HCT116 (cell line): Measurements from ENCODE around the gene DLG5. TPM values are rescaled to one million over a fixed set of nuclear protein-coding genes. Genes with fewer than 3 reads are reported as not detected.

Experiments
- ATAC-seq: fragments of 200-7000 bp; cut with Tn5 transposase; 2 replicates; pipeline ENCODE4 v1.9.1; 2020; ENCODE audit warnings: mild to moderate bottlenecking, moderate library complexity
- BruUV-seq: library from RNA; stranded (reverse); fragments of 400-500 nt; replicated peaks from 2 replicates; lab custom pipeline; 2021; lab: Mats Ljungman, UMichigan
- CTCF ChIA-PET: fragments of 300-600 bp; sonication (Branson Sonifier 250); formaldehyde crosslinking; loops from one replicate; lab custom pipeline; 2021; ENCODE audit warnings: antibody characterized with exemption; lab: Charles Lee
- POLR2A ChIA-PET: fragments of 300-600, 350-600 bp; sonication (Branson Sonifier 250); formaldehyde crosslinking; loops from one replicate; lab custom pipeline; 2021; ENCODE audit warnings: antibody characterized with exemption; lab: Charles Lee
- RAD21 ChIA-PET, 2 experiments: fragments of 300-600 bp; sonication (Branson Sonifier 250); formaldehyde crosslinking; loops; one replicate each; lab custom pipeline; 2023; ENCODE audit warnings: low total read pairs in 2 of 2; ENCODE audit not compliant: uncharacterized antibody in 2 of 2, unreplicated experiment in 2 of 2, low non-redundant PET in 1 of 2; lab: Charles Lee
- DNase-seq: peaks from one replicate; pipeline ENCODE4 v3.0.0-alpha.2; 2010; ENCODE audit warnings: low read depth, low spot score
- H2AFZ ChIP-seq: fragments of 200-600 bp; shearing (Covaris generic), sonication (generic); 2 replicates; pipeline ENCODE4 v1.6.1; 2017; ENCODE audit warnings: low read depth, mixed run types, mixed read lengths, antibody characterized with exemption, low read length; ENCODE audit not compliant: poor library complexity, severe bottlenecking
- H3K27ac ChIP-seq: 2 replicates; pipeline ENCODE4 v1.5.1; 2012; ENCODE audit warnings: low read depth, low read length
- H3K27me3 ChIP-seq: fragments of 200-600 bp; sonication (generic); 2 replicates; pipeline ENCODE4 v1.6.1; 2016; ENCODE audit warnings: mixed run types, low read length, mixed read lengths; ENCODE audit not compliant: insufficient read depth
- H3K36me3 ChIP-seq, 2 experiments: fragments of 200-500 bp in 1 of 2; fragments of 200-600 bp in 1 of 2; sonication (Bioruptor generic) in 1 of 2; sonication (generic) in 1 of 2; 2 replicates each; pipeline versions ENCODE4 v1.5.1 to v1.6.1; 2014 to 2016; ENCODE audit warnings: low read length in 2 of 2, inconsistent platforms in 1 of 2, mixed read lengths in 1 of 2, mixed run types in 1 of 2; ENCODE audit not compliant: insufficient read depth in 2 of 2, control insufficient read depth in 1 of 2
- H3K4me1 ChIP-seq, 2 experiments: fragments of 200-600 bp in 1 of 2; sonication (generic) in 1 of 2; 2 replicates each; pipeline versions ENCODE4 v1.5.1 to v1.6.1; 2012 to 2017; ENCODE audit warnings: low read length in 2 of 2, inconsistent platforms in 1 of 2, mild to moderate bottlenecking in 1 of 2, mixed read lengths in 1 of 2, mixed run types in 1 of 2, moderate library complexity in 1 of 2; ENCODE audit not compliant: insufficient read depth in 2 of 2, control insufficient read depth in 1 of 2
- H3K4me2 ChIP-seq: fragments of 200-600 bp; sonication (generic); 2 replicates; pipeline ENCODE4 v1.6.1; 2017; ENCODE audit warnings: mixed run types, low read length, mixed read lengths
- H3K4me3 ChIP-seq, 2 experiments: fragments of 200-600 bp in 1 of 2; sonication (generic) in 1 of 2; replicated peaks in 1 of 2; 2 replicates each; pipeline ENCODE4 v1.5.1; 2011 to 2016; ENCODE audit warnings: low read length in 2 of 2, control low read depth in 1 of 2, low read depth in 1 of 2, mild to moderate bottlenecking in 1 of 2, mixed read lengths in 1 of 2, mixed run types in 1 of 2
- H3K79me2 ChIP-seq: fragments of 200-600 bp; sonication (generic); 2 replicates; pipeline ENCODE4 v1.6.1; 2017; ENCODE audit warnings: mild to moderate bottlenecking, mixed run types, low read length, moderate library complexity, mixed read lengths; ENCODE audit not compliant: insufficient read depth
- H3K9ac ChIP-seq: fragments of 200-600 bp; sonication (generic); 2 replicates; pipeline ENCODE4 v1.6.1; 2016; ENCODE audit warnings: low read length, mixed read lengths
- H3K9me2 ChIP-seq: fragments of 200-600 bp; sonication (generic), shearing (Covaris generic); 2 replicates; pipeline ENCODE4 v1.6.1; 2017; ENCODE audit warnings: mixed run types, mild to moderate bottlenecking, moderate library complexity; ENCODE audit not compliant: insufficient read depth
- H3K9me3 ChIP-seq, 2 experiments: fragments of 200-500 bp in 1 of 2; fragments of 200-600 bp in 1 of 2; sonication (Bioruptor generic) in 1 of 2; sonication (generic) in 1 of 2; 2 replicates each; pipeline ENCODE4 v1.6.1; 2014 to 2017; ENCODE audit warnings: low read length in 2 of 2, mixed read lengths in 2 of 2, inconsistent platforms in 1 of 2, low read depth in 1 of 2, mild to moderate bottlenecking in 1 of 2, mixed run types in 1 of 2, moderate library complexity in 1 of 2; ENCODE audit not compliant: control insufficient read depth in 1 of 2, insufficient read depth in 1 of 2
- H4K20me1 ChIP-seq: fragments of 200-600 bp; sonication (generic), shearing (Covaris generic); 2 replicates; pipeline ENCODE4 v1.6.1; 2017; ENCODE audit warnings: mixed run types, mild to moderate bottlenecking, moderate library complexity; ENCODE audit not compliant: insufficient read depth
- CEBPB ChIP-seq: IDR thresholded peaks from 2 replicates; pipeline ENCODE4 v1.6.1; 2012; ENCODE audit warnings: low read depth
- EGR1 ChIP-seq: IDR thresholded peaks from 2 replicates; pipeline ENCODE4 v1.6.1; 2012; ENCODE audit warnings: low read depth
- EZH2 ChIP-seq: fragments of 200-600 bp; sonication (generic); IDR thresholded peaks from 2 replicates; pipeline ENCODE4 v1.6.1; 2017; ENCODE audit warnings: antibody characterized with exemption, mixed run types
- FOSL1 ChIP-seq: IDR thresholded peaks from 2 replicates; pipeline ENCODE4 v1.6.1; 2012; ENCODE audit warnings: low read depth
- JUND ChIP-seq: IDR thresholded peaks from 2 replicates; pipeline ENCODE4 v1.6.1; 2012
- SRF ChIP-seq: IDR thresholded peaks from 2 replicates; pipeline ENCODE4 v1.6.1; 2012; ENCODE audit warnings: low read depth
- YY1 ChIP-seq: IDR thresholded peaks from 2 replicates; pipeline ENCODE4 v1.6.1; 2011; ENCODE audit warnings: low read length, low read depth, moderate library complexity, mild to moderate bottlenecking; ENCODE audit not compliant: insufficient replicate concordance; ENCODE audit errors: extremely low read depth
- ZNF274 ChIP-seq: fragments of 200-500 bp; sonication (Bioruptor generic); IDR thresholded peaks from 2 replicates; pipeline ENCODE4 v1.6.1; 2014; ENCODE audit warnings: mild to moderate bottlenecking, low read depth, low read length, inconsistent platforms
- intact Hi-C: fragments of 100-400 bp; cut with micrococcal nuclease; formaldehyde crosslinking; loops from 2 replicates; pipeline ENCODE4 v1.10.0; 2022
- total RNA-seq: library from RNA; stranded (reverse); gene quantifications from one replicate; pipeline ENCODE4 v1.2.1, GENCODE V29; 2021; ENCODE audit not compliant: unreplicated experiment
- TF ChIP-seq, protein P1 (sequence below): IDR thresholded peaks from 2 replicates; pipeline ENCODE4 v1.6.1; 2012
- TF ChIP-seq, protein P2 (sequence below): IDR thresholded peaks from 2 replicates; pipeline ENCODE4 v1.6.1; 2011; ENCODE audit warnings: mild to moderate bottlenecking, low read length, moderate library complexity; ENCODE audit not compliant: insufficient replicate concordance; ENCODE audit errors: extremely low read depth
- TF ChIP-seq, protein P3 (sequence below): IDR thresholded peaks from 2 replicates; pipeline ENCODE4 v1.6.1; 2012
- TF ChIP-seq, protein P4 (sequence below): IDR thresholded peaks from 2 replicates; pipeline ENCODE4 v1.6.1; 2012; ENCODE audit warnings: low read depth

The DLG5 gene
- total RNA-seq, 1 experiment from 2014 or later: 44.8 TPM

DNA sequence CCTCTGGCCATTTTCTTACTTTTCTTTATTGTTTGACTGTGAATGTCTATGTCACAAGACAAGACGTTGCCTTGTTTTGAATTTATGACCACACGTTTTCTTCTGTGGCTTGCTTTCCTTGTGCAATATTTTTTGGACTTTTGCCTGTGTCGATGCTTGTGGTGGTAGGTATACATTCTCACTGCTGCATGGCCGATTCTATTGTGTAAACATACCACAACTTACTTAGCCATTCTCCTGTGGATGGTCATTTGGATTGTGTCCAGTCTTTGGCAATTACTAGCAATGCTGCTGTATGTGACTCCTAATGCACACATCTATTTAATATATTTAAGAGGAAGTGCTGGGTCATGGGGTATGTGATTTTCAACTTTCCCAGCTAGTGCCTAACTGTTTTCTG, 18.0 kb upstream of the DLG5 start:
- H3K9me3 ChIP-seq: no peaks in the 10 kb centered on the region
- DNase-seq: no peak
- no peaks in the 10 kb centered on the region for H3K27me3 ChIP-seq
- H3K9me2 ChIP-seq: no peaks in the 10 kb centered on the region
- ATAC-seq: no peak
- BruUV-seq: no TSS peak
- TF ChIP-seq, protein P1, sequence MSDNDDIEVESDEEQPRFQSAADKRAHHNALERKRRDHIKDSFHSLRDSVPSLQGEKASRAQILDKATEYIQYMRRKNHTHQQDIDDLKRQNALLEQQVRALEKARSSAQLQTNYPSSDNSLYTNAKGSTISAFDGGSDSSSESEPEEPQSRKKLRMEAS: no peak
- TF ChIP-seq, protein P2, sequence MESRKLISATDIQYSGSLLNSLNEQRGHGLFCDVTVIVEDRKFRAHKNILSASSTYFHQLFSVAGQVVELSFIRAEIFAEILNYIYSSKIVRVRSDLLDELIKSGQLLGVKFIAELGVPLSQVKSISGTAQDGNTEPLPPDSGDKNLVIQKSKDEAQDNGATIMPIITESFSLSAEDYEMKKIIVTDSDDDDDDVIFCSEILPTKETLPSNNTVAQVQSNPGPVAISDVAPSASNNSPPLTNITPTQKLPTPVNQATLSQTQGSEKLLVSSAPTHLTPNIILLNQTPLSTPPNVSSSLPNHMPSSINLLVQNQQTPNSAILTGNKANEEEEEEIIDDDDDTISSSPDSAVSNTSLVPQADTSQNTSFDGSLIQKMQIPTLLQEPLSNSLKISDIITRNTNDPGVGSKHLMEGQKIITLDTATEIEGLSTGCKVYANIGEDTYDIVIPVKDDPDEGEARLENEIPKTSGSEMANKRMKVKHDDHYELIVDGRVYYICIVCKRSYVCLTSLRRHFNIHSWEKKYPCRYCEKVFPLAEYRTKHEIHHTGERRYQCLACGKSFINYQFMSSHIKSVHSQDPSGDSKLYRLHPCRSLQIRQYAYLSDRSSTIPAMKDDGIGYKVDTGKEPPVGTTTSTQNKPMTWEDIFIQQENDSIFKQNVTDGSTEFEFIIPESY: no peak
- TF ChIP-seq EZH2 (no peak), CEBPB (no peak), FOSL1 (no peak), EGR1 (no peak), SRF (no peak), YY1 (no peak), ZNF274 (no peak), JUND (no peak)
- TF ChIP-seq, protein P3, sequence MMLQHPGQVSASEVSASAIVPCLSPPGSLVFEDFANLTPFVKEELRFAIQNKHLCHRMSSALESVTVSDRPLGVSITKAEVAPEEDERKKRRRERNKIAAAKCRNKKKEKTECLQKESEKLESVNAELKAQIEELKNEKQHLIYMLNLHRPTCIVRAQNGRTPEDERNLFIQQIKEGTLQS: no peak
- TF ChIP-seq, protein P4, sequence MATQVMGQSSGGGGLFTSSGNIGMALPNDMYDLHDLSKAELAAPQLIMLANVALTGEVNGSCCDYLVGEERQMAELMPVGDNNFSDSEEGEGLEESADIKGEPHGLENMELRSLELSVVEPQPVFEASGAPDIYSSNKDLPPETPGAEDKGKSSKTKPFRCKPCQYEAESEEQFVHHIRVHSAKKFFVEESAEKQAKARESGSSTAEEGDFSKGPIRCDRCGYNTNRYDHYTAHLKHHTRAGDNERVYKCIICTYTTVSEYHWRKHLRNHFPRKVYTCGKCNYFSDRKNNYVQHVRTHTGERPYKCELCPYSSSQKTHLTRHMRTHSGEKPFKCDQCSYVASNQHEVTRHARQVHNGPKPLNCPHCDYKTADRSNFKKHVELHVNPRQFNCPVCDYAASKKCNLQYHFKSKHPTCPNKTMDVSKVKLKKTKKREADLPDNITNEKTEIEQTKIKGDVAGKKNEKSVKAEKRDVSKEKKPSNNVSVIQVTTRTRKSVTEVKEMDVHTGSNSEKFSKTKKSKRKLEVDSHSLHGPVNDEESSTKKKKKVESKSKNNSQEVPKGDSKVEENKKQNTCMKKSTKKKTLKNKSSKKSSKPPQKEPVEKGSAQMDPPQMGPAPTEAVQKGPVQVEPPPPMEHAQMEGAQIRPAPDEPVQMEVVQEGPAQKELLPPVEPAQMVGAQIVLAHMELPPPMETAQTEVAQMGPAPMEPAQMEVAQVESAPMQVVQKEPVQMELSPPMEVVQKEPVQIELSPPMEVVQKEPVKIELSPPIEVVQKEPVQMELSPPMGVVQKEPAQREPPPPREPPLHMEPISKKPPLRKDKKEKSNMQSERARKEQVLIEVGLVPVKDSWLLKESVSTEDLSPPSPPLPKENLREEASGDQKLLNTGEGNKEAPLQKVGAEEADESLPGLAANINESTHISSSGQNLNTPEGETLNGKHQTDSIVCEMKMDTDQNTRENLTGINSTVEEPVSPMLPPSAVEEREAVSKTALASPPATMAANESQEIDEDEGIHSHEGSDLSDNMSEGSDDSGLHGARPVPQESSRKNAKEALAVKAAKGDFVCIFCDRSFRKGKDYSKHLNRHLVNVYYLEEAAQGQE: no peak
- no peaks in the 10 kb centered on the region for H3K79me2 ChIP-seq
- no peak overlapping the region for H3K9ac ChIP-seq
- peaks cover 26 to 51% of the 10 kb centered on the region in 2 experiments for H3K4me1 ChIP-seq
- no peaks in the 10 kb centered on the region for H3K36me3 ChIP-seq
- ChIA-PET POLR2A (interaction anchor here (0.7 kb wide), 1 partner anchor 24 kb away, joined by 3 read pairs; no protein-coding TSS in a partner anchor), CTCF (no interaction called here), RAD21 (no interaction called here)
- no peaks in the 10 kb centered on the region for H4K20me1 ChIP-seq
- H3K4me3 ChIP-seq: no peak overlapping the region
- H2AFZ ChIP-seq: no peak overlapping the region
- intact Hi-C loops: no loop called here
- no peak overlapping the region for H3K4me2 ChIP-seq
- no peak overlapping the region for H3K27ac ChIP-seq
